HCEC 1CT (cell line): ENCODE results near the gene GRIP2.
A peak's percentile ranks its signal among the peaks of the same experiment; 100 is the strongest.

Experiments used
- DNase-seq: peaks from one replicate; pipeline ENCODE4 v3.0.0-alpha.2; 2017

GRIP2 gene

GRCh38 chr3:14539742-14540491 lies at the start of gene GRIP2:
TSS of gene GRIP2 (minus strand) at chr3:14540342. CDS start at chr3:14540308, 34 bp downstream.
- no peak for DNase-seq

GRCh38 chr3:14588425-14589112 lies 48.4 kb upstream of the GRIP2 start:
- DNase-seq: no peak

GRCh38 chr3:14587740-14588360 lies 47.7 kb upstream of the GRIP2 start:
- DNase-seq: peak; percentile 85

GRCh38 chr3:14586611-14587010 lies 46.5 kb upstream of the GRIP2 start:
- DNase-seq: no peak

- no peak for DNase-seq
Measured at GRCh38 chr3:14583548-14584091, 43.5 kb upstream of the GRIP2 start.

- DNase-seq: no peak
Measured at GRCh38 chr3:14582045-14582410, 41.9 kb upstream of the GRIP2 start.

GRCh38 chr3:14581334-14582044 lies 41.3 kb upstream of the GRIP2 start:
- DNase-seq: no peak

- DNase-seq: no peak
Measured at GRCh38 chr3:14577897-14578296, 37.8 kb upstream of the GRIP2 start.

- DNase-seq: no peak
Measured at GRCh38 chr3:14576163-14576562, 36.0 kb upstream of the GRIP2 start.

GRCh38 chr3:14574183-14574582 lies 34.0 kb upstream of the GRIP2 start:
- DNase-seq: no peak

- no peak for DNase-seq
Measured at GRCh38 chr3:14573706-14574105, 33.6 kb upstream of the GRIP2 start.

- DNase-seq: no peak
Measured at GRCh38 chr3:14570864-14571263, 30.7 kb upstream of the GRIP2 start.

GRCh38 chr3:14570089-14570488 lies 29.9 kb upstream of the GRIP2 start:
- DNase-seq: no peak

- no peak for DNase-seq
Measured at GRCh38 chr3:14569474-14570000, 29.4 kb upstream of the GRIP2 start.

- DNase-seq: no peak
Measured at GRCh38 chr3:14568269-14568668, 28.1 kb upstream of the GRIP2 start.

- DNase-seq: no peak
Measured at GRCh38 chr3:14566812-14567211, 26.7 kb upstream of the GRIP2 start.

GRCh38 chr3:14565868-14566588 lies 25.9 kb upstream of the GRIP2 start:
- DNase-seq: no peak

- DNase-seq: no peak
Measured at GRCh38 chr3:14564741-14565140, 24.6 kb upstream of the GRIP2 start.

GRCh38 chr3:14563946-14564539 lies 23.9 kb upstream of the GRIP2 start:
- DNase-seq: no peak

GRCh38 chr3:14562121-14562890 lies 22.2 kb upstream of the GRIP2 start:
- no peak for DNase-seq
